Measurements from ENCODE around the gene TAS2R7.
"Not testable (repeated sequence)": the region's sequence is repeated elsewhere in the genome, so short reads cannot be mapped to it uniquely, and the experiment has no call there.

TAS2R7 gene

DNA sequence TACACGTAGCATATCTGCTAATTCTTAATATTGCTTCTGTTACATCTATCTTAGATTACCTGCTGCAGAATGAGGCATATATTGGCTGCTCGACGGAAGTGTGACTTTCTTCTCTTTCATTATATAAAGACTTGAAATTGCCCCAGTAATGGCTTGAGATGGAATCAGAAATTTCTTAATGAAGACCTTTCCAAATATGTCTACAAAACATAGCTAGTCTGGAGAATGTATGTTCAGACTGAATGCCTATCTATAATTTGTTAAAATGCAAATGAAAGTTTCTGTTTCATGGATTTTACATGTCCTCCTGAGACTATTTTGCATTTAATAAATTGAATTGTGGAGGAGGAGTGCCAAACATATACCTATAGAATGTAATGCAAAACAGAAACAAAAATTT lies 23.8 kb upstream of the TAS2R7 start, which contains the start of gene TAS2R10:
Gene TAS2R10 (minus strand): TSS at position 101 of the 400 bp plus-strand sequence. CDS start 89 bp downstream, at position 12.
- no peak within 1 kb of the TSS for H3K27ac ChIP-seq
- TF ChIP-seq, protein P1, sequence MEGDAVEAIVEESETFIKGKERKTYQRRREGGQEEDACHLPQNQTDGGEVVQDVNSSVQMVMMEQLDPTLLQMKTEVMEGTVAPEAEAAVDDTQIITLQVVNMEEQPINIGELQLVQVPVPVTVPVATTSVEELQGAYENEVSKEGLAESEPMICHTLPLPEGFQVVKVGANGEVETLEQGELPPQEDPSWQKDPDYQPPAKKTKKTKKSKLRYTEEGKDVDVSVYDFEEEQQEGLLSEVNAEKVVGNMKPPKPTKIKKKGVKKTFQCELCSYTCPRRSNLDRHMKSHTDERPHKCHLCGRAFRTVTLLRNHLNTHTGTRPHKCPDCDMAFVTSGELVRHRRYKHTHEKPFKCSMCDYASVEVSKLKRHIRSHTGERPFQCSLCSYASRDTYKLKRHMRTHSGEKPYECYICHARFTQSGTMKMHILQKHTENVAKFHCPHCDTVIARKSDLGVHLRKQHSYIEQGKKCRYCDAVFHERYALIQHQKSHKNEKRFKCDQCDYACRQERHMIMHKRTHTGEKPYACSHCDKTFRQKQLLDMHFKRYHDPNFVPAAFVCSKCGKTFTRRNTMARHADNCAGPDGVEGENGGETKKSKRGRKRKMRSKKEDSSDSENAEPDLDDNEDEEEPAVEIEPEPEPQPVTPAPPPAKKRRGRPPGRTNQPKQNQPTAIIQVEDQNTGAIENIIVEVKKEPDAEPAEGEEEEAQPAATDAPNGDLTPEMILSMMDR (IDR thresholded peaks at IDR 0.05), result no peak
- no peak for TF ChIP-seq ZFX (IDR thresholded peaks at IDR 0.05; ENCODE audit: borderline replicate concordance)

DNA sequence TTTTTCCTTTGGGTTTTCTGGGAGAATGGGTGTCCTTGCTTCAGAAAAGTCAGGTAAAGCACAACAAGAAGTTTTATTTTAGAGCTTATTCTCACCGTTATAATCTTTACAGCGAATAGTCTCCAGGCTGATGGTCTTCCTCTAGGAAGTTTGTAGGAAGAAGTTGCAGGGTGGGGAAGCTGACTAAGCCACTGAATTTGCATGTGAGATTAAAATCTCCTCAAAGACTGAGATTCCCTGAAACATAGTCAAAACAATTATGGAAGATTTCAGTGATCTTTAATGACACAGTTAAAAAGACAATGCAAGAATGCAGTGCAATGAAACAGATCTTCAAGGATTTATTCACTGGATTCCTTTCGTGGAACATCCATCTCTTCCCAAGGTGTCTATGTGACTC lies 22.5 kb upstream of the TAS2R7 start:
- no peak overlapping the region for H3K27ac ChIP-seq
- TF ChIP-seq, protein P1 (IDR thresholded peaks at IDR 0.05), result no peak
- no peak for TF ChIP-seq ZFX (IDR thresholded peaks at IDR 0.05; ENCODE audit: borderline replicate concordance)

DNA sequence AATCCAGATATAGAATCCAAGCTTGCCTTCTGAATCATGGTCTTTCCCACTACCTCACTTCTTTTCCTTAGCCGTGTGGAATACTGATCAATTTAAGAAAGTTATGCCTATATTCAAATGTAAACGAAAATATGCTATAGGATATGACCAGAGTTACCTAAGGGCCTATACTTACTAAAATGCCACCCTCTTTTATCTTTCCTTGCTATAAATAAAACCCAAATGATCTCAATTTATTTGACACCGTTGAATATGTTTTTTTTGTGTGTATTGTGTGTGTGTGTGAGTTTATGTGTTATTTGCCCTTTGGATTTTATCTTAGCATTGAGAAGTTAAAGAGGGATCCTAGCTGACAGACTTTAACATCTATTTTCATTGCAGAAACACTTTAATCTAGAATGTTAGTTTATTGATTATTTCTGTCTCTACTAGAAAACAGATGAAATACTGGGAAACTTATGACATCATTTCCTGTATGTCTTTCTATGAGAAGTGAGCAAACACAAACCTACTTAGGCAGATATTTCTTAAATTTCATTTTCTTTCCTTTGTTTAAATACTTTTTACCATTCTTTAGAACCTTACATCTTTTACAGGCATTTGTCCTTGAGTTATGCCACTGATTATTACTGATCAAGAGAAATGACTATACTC lies 9.6 kb upstream of the TAS2R7 start:
- no peak overlapping the region for H3K27ac ChIP-seq
- TF ChIP-seq ZFX (IDR thresholded peaks at IDR 0.05; ENCODE audit: borderline replicate concordance), result no peak
- TF ChIP-seq, protein P1 (IDR thresholded peaks at IDR 0.05), result no peak

DNA sequence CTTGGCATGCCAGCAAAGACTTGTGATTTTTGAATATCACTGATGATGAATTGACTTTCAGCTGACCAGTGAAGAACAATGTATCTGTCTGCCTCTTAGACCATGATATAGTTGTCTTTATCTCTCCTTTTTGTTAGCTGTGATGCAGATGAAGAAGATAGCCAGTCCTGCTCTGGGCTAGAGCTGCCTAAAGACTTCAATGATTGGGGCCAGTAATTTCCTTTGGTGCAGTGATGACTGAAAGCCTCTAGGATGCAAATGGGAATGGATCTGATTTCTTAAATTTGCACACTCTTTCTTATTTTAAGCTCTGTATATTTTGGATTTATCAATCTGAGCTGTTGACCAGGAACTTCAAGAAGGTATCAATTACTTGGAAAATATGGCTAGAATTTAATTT lies 7.6 kb upstream of the TAS2R7 start, which contains the start of gene TAS2R9:
Gene TAS2R9 (minus strand): TSS at position 101 of the 400 bp plus-strand sequence. CDS start 93 bp downstream, at position 8.
- H3K27ac ChIP-seq, result no peak within 1 kb of the TSS
- TF ChIP-seq ZFX (IDR thresholded peaks at IDR 0.05; ENCODE audit: borderline replicate concordance), result no peak
- TF ChIP-seq, protein P1 (IDR thresholded peaks at IDR 0.05), result no peak

DNA sequence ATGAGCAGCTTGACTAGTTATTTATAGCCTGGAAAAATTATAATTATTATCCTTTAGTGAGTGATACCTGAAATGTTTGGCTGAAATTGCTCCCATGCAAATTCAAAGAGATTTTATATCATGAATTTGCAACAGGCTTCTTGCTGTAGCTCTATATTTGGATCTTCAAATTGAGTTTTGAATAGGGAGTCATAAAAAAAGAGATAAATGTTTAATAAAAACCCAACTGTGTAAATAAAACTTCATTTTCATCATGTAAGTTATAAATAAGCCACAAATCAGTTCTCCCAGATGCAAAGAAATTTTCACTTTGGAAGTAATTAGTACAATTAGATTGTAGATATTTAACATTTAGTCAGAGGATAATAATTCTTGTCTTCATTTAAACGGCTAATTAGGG lies 4.8 kb upstream of the TAS2R7 start, which contains the start of gene TAS2R8:
Gene TAS2R8 (minus strand): TSS at position 101 of the 400 bp plus-strand sequence. CDS start 306 bp downstream, outside the sequence.
- TF ChIP-seq, protein P1 (IDR thresholded peaks at IDR 0.05), result no peak
- TF ChIP-seq ZFX (IDR thresholded peaks at IDR 0.05; ENCODE audit: borderline replicate concordance), result no peak

DNA sequence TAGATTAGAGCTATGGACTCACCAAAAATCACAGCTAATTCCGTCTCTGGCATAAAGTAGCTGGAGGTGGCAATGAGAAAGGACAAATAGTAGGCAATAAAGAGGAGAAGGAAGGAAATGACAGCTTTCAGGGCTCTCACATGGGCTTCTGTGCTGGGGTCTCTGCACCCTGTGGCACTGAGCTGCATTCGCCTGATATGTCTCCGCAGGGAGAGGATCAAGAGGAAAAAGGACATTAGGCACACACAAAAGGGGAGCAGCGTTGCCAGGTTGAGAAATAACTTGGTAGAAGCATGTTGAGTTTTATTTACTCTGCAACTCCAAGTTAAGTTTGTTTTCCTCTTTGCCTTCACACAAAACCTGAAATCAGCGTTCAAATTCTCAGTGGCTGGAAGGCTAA lies 686 bp downstream of the TAS2R7 start:
- no peak overlapping the region for H3K27ac ChIP-seq
- no peak for TF ChIP-seq ZFX (IDR thresholded peaks at IDR 0.05; ENCODE audit: borderline replicate concordance)
- TF ChIP-seq, protein P1 (IDR thresholded peaks at IDR 0.05), result no peak

More for the DNA sequence above, 4.8 kb upstream of the TAS2R7 start, which contains the start of gene TAS2R8:
- no peak within 1 kb of the TSS for H3K27ac ChIP-seq

DNA sequence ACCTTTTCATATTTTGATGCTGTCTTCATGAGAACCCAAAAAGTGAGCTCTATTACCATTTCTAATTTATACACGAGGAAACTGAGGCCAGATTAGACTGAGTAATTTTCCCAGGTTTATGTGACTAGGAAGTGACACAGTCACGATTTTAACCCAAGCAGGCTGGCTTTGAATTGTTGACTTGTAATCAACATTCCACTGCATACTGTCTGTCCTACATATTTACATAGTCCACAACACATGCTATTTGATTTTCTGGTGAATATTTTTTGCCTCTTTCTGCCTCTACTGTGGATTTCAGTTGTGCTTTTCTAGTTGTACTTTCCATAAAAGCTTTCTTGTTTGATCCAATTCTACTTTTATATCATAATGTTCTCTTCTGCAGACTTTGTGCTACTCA lies 8.2 kb downstream of the TAS2R7 start:
- H3K27ac ChIP-seq, result no peak overlapping the region
- no peak for TF ChIP-seq ZFX (IDR thresholded peaks at IDR 0.05; ENCODE audit: borderline replicate concordance)
- TF ChIP-seq, protein P1 (IDR thresholded peaks at IDR 0.05), result no peak

DNA sequence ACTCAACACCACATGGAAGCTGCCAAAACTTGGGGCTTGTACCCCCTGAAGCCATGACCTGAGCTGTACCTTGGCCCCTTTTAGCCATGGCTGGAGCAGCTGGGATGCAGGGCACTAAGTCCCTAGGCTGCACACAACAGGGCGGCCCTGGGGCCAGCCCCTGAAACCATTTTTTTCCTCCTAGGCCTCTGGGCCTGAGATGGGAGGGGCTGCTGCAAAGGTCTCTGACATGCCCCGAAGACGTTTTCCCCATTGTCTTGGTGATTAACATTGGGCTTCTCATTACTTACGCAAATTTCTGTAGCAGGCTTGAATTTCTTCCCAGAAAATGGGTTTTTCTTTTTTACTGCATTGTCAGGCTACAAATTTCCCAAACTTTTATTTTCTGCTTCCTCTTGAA lies 10.7 kb downstream of the TAS2R7 start:
- not testable (repeated sequence) for H3K27ac ChIP-seq

All from 22Rv1 (cell line).